HG03095 (cell line): ENCODE data around the gene METTL18.
"Not testable (repeated sequence)": the region's sequence is repeated elsewhere in the genome, so short reads cannot be mapped to it uniquely, and the experiment has no call there.

Source experiments
- ATAC-seq: cut with Tn5 transposase; IDR thresholded peaks from one replicate; pipeline ENCODE4 v1.9.1; 2021; ENCODE audit warnings: moderate library complexity; ENCODE audit not compliant: unreplicated experiment

METTL18 gene

DNA sequence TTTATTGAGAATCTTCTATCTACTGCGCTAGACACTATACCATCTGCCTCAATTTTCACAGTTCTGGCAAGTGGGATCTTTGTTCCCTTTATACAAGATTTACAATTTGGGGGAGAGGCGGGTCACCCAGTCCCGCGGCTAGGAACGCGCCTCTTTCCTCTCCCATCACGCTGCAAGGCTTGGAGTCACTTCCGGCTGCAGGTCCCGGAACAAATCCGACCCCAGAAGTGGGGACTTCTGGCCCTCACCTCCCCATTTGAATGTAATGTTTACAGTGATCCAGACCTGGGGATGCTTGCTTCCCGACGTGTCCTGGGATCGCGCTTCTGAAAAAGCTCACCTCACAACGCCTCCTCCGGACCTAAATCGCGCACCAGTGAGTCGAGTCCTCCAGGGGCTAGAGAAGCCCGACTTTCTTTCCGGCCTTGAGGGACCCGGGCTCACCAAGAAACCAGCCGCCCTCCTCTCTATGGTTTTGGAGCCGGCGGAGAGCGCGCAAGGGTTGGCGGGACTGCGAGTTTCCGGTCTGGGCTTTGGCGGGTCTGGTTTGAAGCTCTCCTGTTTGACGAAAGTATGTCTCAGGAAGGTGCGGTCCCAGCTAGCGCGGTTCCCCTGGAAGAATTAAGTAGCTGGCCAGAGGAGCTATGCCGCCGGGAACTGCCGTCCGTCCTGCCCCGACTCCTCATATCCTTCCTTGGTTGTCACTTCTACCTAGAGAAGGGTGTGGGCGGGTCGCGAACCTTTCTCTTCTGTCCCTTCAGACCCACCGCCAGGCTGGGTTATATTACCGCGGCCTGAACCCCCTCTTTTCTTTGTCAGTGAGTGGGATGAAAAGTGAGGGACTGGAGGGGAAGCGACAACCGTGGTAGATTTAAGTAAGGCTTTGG is at the start of gene METTL18:
METTL18 (minus strand) TSS at position 378 of the 887 bp plus-strand sequence. CDS start 1,212 bp downstream, outside the sequence.
- peak; percentile 90 for ATAC-seq

DNA sequence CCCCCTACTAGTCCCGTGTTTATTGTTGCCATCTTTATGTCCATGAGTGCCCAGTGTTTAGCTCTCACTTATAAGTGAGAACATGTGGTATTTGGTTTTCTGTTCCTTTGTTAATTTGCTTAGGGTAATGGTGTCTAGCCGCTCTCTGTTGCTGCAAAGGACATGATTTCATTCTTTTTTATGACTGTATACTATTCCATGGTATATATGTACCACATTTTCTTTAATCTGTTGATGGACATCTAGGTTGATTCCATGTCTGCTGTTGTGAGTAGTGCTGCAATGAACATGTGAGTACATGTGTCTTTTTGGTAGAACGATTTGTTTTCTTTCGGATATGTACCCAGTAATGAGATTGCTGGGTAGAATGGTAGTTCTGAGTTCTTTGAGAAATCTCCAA is 44.2 kb upstream of the METTL18 start:
- ATAC-seq = no peak

DNA sequence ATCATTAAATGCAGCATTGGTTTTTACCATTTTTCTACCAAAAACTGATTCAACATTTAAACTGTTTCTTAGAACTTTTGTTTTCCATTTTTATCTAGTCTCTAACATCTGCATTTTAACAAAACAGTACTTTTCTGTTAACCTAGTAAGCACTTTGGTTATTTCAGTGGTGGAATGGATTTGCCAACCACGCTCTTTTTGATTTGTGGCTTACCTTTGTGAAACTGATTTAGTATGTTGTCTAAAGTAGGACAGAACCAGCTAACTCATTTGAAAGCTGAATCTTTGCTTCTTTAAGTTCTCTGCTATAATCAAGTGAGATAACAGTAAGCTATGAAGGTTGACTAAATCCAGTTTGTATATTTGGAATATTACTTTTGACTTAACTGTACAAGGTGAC is 41.5 kb upstream of the METTL18 start:
- no peak for ATAC-seq

- ATAC-seq = no peak
These were observed 40.9 kb upstream of the METTL18 start for GRCh38 chr1:169835647-169836046.

DNA sequence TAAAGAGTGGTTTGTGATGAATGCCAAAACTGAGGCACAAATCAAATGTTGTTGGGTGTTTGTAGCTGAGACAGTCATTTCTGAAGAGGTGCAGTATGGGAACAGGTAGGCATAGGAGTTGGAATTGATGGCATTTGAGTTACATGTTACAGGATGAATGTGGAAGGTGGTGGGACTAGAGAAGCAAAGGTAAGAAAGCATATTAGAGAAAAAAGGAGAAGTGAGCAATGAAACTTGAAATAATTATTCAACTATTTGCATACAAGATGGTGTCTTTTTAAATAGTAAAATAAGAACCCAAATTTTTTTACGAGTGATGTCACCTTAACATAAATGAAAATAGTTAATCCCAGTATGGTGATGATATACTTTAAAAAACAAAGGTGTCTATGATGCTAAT is 40.2 kb upstream of the METTL18 start:
- no peak for ATAC-seq

- no peak for ATAC-seq
These were observed 38.6 kb upstream of the METTL18 start for GRCh38 chr1:169833179-169833901.

DNA sequence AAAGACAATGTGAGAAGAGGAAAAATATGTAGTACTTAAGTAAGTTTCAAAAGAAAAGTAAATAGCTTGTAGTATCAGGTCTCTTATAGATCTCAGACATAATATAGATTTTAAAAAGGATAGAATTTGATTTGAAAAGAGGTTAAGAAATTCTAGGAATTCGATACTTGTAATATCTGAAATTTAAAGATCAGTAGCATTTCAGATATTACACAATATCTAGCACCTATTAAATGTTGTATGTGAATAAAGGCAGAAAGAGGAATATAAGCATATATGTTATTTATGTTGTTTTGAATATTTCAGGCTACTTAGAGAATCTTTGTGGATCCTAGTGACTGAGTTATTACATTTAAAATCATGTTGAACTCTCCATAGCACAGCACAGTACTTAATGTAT is 35.0 kb upstream of the METTL18 start:
- no peak for ATAC-seq

- ATAC-seq = no peak
These were observed 29.4 kb upstream of the METTL18 start for GRCh38 chr1:169824153-169824552.

GRCh38 chr1:169821500-169821899 is 26.8 kb upstream of the METTL18 start:
- ATAC-seq = no peak

- ATAC-seq = no peak
These were observed 21.9 kb upstream of the METTL18 start for GRCh38 chr1:169816617-169817016.

GRCh38 chr1:169814265-169814664 is 19.6 kb upstream of the METTL18 start:
- ATAC-seq = no peak

- ATAC-seq = no peak
These were observed 17.4 kb upstream of the METTL18 start for GRCh38 chr1:169812131-169812530.

DNA sequence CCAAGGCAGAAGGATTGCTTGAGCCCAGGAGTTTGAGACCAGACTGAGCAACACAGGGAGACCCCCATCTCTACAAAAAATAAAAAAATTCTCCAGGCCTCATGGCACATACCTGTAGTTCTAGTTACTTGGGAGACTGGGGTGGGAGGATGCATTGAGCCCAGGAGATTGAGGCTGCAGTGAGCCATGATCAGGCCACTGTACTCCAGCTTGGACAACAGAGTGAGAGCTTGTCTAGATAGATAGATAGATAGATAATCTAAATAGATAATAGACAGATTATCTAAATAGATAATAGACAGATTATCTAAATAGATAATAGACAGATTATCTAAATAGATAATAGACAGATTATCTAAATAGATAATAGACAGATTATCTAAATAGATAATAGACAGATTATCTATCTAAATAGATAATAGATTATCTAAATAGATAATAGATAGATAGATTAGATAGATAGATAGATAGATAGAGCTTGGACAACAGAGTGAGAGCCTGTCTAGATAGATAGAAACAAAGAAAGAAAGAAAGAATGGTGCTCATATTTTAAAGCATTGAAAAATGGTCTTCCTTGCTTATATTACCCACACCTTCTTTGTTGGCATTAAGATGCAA is 16.8 kb upstream of the METTL18 start:
- ATAC-seq = not testable (repeated sequence)

GRCh38 chr1:169809370-169810095 is 14.8 kb upstream of the METTL18 start:
- ATAC-seq = no peak

DNA sequence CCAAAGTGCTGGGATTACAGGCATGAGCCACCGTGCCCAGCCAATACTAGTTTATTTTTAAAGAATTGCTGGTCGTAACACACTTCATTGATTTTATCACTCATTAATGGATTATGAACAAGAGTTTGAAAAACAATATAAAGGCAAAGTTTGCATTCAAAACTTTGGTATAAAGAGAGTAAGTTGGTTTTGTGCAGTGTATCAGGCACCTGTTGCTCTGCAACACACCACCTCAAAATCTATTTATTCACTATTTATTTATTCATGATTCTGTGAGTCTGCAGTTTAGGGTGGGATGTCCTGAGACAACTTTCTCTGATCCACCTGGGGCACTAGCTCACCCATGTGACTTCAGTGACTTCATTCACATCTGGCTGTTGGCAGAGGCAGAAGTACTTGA is 10.2 kb upstream of the METTL18 start:
- ATAC-seq = no peak

DNA sequence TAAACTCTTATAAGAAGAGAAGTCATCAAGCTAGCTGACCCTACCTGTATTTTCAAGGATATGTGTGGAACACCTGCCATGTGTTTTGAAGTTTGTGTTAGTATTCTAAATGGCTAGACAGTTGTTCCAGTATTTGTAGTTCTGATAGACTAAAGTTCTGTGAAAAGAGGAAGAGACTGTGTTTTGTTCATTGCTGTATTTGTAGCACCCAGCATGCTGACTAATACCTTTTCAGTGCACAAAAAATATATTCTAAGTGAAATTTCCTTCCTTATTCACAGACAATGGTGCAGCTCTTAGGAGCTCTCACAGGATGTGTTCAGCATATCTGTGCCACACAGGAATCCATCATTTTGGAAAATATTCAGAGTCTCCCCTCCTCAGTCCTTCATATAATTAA is 8.2 kb upstream of the METTL18 start:
- no peak for ATAC-seq

DNA sequence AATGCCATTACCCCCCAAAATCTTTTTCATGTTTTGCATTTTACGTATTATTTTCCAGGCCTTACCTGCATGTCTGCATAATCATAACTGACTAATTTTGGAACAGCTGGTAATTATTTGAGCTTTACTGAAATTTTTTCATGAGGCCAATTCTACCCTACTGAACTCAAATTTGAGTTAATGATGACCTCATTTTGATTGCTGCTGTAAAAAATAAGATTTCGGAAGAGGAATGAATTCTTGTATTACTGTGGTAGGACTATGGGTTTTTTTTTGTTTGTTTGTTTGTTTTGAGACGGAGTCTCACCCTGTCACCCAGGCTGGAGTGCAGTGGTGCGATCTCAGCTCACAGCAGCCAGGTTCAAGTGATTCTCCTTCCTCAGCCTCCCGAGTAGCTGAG is 2.6 kb upstream of the METTL18 start:
- no peak for ATAC-seq

GRCh38 chr1:169796274-169796810 is 1.6 kb upstream of the METTL18 start:
- ATAC-seq = no peak

GRCh38 chr1:169795687-169796086 is 980 bp upstream of the METTL18 start:
- ATAC-seq = no peak

GRCh38 chr1:169793730-169794129 is 977 bp downstream of the METTL18 start:
- ATAC-seq = no peak

- ATAC-seq = no peak
These were observed 6.3 kb downstream of the METTL18 start for GRCh38 chr1:169788402-169788801.
